NCI-H345 (cell line): ENCODE results near the gene SPX.

Experiments
- DNase-seq: peaks from one replicate; lab custom pipeline; 2025; lab: John Stamatoyannopoulos, UW

Gene SPX

DNA sequence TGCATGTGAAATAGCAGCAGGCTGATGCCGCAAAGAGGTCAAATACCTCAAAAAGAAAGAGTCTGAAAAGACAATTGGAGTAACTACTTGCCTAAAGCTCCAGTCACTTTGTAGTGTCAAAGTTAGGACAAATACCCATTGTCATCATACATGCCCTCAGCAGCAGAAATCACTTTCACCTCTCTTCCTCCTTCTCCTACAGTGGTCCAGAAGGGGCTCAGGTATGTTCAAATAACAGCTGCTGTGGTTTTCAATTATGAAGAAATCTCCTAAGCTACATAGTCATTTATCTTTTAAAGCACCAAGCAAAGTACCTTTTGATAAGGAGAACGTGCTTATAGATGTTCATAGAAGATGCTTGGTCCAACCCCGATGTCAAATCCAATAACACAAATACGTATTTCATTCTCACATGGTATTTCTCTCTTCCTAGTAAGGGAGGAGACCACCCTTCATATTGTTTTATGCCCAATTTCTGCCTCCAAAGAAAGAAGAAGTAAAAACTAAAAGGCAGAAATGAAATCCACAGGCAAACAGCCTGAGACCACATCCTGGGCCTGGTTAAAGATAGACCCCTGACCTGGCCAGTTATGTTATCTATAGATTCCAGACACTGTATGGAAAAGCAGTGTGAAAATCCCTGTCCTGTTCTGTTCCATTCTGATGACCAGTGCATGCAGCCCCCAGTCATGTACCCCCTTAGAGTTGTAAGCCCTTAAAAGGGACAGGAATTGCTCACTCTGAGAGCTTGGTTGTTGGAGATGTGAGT, 54.8 kb downstream of the SPX start:
- no peak for DNase-seq
